Endometrium (tissue), 2 donors: ENCODE results near the gene POTEF.
"Not testable (repeated sequence)": the region's sequence is repeated elsewhere in the genome, so short reads cannot be mapped to it uniquely, and the experiment has no call there.

Experiments used
- FAIRE-seq: peaks from 2 replicates; lab custom pipeline; 2012; peaks lifted over from hg19 to GRCh38; lab: Jason Lieb, UNC
- donor health status: control.
- donor health status: control.

The POTEF gene

DNA sequence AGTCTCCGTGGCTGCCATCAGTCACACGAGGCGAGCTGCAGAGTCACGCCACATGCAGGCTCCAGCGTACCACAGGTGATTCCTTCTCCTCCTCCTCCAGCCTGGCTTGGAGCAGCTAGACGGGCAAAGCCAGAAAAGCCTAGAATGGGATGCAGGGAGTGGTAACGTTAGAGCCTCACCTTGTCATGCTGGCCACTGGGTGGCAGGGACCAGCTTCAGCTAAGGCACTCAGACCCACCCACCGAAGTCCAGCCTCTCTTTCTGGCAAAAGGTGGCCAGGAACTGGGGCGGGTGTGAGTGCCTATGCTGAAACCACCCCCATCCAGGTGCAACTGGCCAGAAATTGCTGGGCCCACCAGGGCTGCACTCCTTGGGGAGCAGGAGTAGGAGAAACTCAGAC is 1.3 kb downstream of the POTEF start:
- FAIRE-seq: not testable (repeated sequence)

DNA sequence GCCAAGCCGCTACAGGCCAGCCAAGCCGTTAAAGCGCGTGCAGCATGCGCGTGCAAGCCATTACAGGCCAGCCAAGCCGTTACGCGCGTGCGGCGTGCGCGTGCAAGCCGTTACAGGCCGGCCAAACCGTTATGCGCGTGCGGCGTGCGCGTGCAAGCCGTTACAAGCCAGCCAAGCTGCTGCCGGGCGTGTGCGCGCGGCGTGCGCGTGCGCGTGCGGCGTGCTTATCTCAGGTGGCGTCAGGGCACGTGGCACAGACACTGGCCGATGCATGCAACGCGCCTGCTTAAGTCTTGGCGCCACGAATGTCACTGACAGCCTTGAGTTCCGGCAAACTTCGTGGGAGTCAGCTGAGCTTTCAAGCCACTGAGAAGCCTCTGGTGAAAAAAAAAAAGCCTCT is 8.1 kb downstream of the POTEF start:
- not testable (repeated sequence) for FAIRE-seq

DNA sequence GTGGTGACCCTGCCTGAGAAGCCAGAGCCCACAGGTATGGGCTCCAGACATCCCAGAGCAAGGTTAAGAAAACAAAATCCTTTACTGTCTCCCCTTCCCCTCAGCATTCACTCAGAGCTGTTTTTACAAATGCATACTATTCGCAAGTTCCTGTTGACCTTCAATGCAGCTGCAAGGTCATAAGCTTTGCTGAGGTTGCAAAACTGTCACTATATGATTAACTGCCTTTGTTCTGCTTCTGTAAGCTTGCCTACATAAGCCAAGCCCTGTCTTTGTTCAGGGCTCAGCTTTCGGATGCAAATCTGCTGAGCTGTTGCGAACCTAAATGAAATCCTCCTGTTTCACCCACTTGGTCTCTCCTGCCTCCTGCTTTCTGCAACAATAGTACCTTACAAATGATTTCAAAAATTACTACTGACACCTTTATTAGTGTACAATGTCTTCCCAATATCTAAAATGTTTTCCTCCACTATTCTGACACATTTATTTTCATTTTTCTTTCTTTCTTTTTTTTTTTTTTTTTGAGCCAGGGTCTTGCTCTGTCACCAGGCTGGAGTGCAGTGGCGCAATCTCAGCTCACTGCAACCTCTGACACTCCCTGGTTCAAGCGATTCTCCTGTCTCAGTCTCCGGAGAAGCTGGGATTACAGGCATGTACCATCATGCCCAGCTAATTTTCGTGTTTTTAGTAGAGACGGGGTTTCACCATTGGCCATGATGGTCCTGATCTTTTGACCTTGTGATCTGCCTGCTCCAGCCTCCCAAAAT is 26.2 kb downstream of the POTEF start:
- not testable (repeated sequence) for FAIRE-seq

DNA sequence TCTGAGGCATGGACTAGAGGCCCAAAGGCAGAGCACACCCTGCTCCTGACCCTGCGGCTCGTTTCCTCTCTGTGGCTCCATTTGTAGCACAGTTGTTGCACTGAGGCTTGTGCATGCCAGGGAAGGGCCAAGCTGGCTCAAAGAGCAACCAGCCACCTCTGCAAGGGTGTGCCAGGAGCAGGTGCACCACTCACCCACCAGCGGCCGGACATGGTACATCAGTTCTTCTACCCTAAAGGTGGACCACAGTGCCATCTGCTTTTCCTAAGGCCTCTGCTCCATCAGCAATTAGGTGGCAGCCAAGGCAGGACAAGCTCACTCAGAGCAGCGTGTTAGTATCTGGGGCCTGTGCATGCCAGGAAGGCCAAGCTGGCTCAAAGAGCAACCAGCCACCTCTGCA is 66.4 kb downstream of the POTEF start:
- not testable (repeated sequence) for FAIRE-seq

DNA sequence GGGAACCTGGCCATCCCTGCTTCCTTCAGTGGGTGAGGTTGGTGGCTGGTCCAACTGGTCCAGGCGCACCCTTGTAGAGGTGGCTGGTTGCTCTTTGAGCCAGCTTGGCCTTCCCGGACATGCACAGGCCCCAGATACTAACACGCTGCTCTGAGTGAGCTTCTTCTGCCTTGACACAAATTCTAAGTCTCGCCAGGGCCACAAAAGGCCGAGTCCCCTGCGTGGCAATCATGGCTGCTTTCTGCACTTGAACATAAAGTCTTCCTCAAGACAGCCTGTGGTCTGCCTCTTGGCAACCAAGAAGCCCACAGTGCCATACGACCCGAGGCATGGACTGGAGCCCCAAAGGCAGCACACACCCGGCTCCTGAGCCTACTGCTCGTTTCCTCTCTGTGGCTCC is 69.0 kb downstream of the POTEF start:
- FAIRE-seq: not testable (repeated sequence)

DNA sequence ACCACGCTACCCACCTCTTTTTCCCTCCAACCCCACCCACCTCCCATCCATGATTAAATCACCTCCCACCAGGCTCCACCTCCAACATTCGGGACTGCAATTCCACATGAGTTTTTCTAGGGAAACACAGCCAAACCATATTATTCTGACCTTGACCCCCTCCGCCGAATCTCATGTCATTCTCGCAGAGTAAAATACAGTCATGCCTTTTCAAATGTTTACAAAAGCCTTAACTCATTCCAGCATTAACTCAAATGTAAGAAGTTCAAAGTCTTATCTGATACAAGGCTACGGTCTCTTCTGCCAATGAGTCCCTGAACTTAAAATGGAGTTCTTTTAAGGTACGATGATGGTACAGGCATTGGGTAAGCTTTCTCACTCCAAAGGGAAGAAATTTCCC is 72.7 kb downstream of the POTEF start:
- not testable (repeated sequence) for FAIRE-seq

DNA sequence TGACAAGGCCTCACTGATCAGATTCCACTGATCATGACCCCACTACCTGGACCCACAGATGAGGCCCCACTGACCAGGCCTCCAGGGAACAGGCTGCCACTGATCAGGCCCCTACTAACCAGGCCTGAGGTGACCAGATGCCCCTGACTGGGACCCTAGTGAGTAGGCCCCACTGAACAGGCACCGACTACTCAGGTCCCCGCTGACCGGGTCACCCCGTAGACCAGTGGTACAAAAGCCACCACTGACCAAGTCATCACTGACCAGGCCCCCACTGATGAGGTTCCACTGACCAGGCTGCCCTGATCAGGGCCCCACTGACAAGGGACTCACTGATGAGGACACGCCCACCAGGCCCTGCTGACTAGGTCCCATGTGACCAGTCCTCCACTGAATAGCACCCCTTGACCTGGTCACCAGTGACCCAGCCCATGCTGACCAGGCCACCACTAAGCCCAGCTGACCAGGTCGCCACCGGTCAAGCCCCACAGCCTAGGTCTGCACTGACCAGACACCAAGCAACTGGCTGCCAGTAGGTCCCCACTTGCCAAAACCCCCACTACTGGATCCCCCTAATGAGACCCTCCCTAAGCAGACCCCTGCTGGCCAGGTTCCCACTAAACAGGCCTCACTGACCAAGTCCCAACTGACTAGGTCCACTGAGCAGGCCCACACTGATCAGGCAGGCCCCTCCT is 75.7 kb downstream of the POTEF start:
- FAIRE-seq: not testable (repeated sequence)

DNA sequence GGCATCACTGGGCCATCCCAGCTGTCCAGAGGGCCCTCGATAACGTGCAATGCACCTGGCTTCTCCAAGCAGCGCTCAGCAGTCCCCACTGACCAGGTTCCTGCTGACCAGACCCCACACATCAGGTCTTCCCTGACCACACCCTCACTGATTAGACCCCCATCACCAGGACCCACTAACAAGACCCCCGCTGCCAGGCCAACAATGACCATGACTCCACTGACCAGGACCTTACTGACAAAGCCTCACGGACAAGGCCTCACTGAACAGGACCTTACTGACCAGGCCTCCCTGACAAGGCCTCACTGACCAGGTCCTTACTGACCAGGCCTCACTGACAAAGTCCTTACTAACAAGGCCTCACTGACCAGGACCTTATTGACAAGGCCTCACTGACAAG is 76.6 kb downstream of the POTEF start:
- FAIRE-seq: not testable (repeated sequence)

DNA sequence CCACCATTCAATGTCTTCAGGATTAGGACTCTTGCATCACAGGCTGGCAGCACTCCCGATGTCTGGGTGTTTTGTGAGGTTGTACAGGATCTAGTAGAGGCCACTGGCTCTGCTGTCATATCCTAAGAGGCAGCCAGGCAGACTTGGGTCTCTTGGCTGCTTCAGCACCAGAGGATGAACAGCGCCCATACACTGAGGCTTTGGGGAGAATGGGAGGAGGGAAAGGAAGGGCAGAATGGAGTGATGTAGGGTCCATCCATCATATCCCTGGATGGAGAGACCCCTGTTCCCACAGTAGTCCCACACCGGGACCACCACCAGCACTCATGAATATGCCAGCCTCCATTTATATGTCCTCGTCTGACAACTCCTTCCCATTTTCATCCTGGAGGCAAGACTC is 80.6 kb downstream of the POTEF start:
- FAIRE-seq: not testable (repeated sequence)

DNA sequence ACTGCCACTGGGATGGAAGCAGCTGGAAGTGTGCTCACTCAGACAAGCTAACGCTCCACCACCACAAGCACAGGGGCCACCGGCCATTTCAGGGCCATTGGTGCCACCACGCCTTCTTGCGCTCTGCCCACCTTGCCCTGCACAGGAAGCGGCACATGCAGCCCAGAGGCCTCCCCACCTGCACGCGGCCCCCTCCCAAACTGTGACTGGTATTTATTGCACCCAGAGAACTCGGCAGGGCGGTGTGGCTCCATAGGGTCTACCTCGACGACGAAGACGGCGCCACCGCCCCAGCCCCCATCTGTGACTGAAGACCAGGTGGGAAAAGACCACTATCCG is 90.8 kb downstream of the POTEF start:
- FAIRE-seq: not testable (repeated sequence)

DNA sequence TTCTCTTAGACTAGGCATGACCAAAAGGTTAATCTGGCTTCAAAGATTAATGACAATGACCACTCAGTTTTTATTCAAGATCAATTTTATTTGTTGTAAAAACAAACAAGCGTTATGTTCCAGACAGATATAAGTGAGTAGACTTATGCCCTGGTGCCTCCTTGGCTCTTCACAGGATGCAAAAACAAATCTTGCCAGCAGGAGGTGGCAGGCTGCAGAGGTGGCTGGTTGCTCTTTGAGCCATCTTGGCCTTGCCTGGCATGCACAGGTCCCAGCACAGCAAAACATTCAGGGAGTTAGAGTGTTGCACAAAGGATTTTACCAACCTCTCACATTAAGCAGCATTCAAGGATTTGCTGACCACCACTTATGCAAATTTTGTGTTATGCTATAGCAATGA is 103.1 kb downstream of the POTEF start:
- FAIRE-seq: not testable (repeated sequence)
